ENCODE measurements around the gene SUGP2. TPM values are rescaled to one million over a fixed set of nuclear protein-coding genes. Genes with fewer than 3 reads are reported as not detected.

SUGP2 gene
- total and polyA plus RNA-seq, 2 experiments from 2014 or later: 102 to 109 TPM

GRCh38 chr19:19059837-19060611, 26.7 kb upstream of the SUGP2 start:
- Histone ChIP-seq H3K79me2 (replicated peaks; ENCODE audit: insufficient read depth) (no peaks in the 10 kb centered on the region), H3K36me3 (ENCODE audit: insufficient read depth) (no peaks in the 10 kb centered on the region; the same call in 1 of the 2 replicates), H2AFZ (no peak overlapping the region), H3K27me3 (ENCODE audit: insufficient read depth) (peaks cover 10% of the 10 kb centered on the region), H3K4me1 (ENCODE audit: insufficient read depth) (peaks cover 6% of the 10 kb centered on the region), H3K9me2 (ENCODE audit: insufficient read depth) (no peaks in the 10 kb centered on the region), H3K27ac (ENCODE audit: low read depth) (no peak overlapping the region), H3K4me2 (no peak overlapping the region), H3K4me3 (no peak overlapping the region), H3F3A (replicated peaks; ENCODE audit: low read depth) (peaks cover 16% of the 10 kb centered on the region), H4K20me1 (replicated peaks; ENCODE audit: insufficient read depth) (peaks cover 5% of the 10 kb centered on the region; the same call in 1 of the 2 replicates)
- H3K27ac Mint-ChIP-seq: no peak overlapping the region
- TF ChIP-seq EZH2 (IDR thresholded peaks at IDR 0.05; ENCODE audit: low read depth, unreplicated experiment) (no peak), CTCF (conservative IDR thresholded peaks at IDR 0.05; ENCODE audit: low read depth in 2 of 2) (no peak), NANOG (IDR thresholded peaks at IDR 0.05; ENCODE audit: borderline replicate concordance) (no peak), ZNF331 (CRISPR knock-in tag; IDR thresholded peaks at IDR 0.05; ENCODE audit: low read depth) (no peak), CREB1 (CRISPR knock-in tag; IDR thresholded peaks at IDR 0.05; ENCODE audit: low read depth) (no peak), JUNB (IDR thresholded peaks at IDR 0.05; ENCODE audit: unreplicated experiment) (no peak), EZH2phosphoT487 (IDR thresholded peaks at IDR 0.05; ENCODE audit: unreplicated experiment) (no peak), POLR2AphosphoS5 (IDR thresholded peaks at IDR 0.05; ENCODE audit: low read depth) (no peak), STAT1 (IDR thresholded peaks at IDR 0.05; ENCODE audit: unreplicated experiment) (no peak), ETS1 (IDR thresholded peaks at IDR 0.05) (no peak), ZNF114 (CRISPR knock-in tag; IDR thresholded peaks at IDR 0.05) (no peak)
- ATAC-seq: no peak
- H3K36me3 Mint-ChIP-seq (ENCODE audit: low read depth): peaks cover 29% of the 10 kb centered on the region
- H3K4me1 Mint-ChIP-seq: peaks cover 18% of the 10 kb centered on the region; the same call in 2 of the 3 replicates
- H3K4me3 Mint-ChIP-seq: no peak overlapping the region
- no peaks in the 10 kb centered on the region for H3K9me3 Mint-ChIP-seq
- peaks cover 19% of the 10 kb centered on the region for H3K27me3 Mint-ChIP-seq (ENCODE audit: insufficient read depth, low read depth, poor library complexity)
- DNase-seq (ENCODE audit: low spot score): no peak

All from GM23338 (cell line).